Fibroblast of lung (primary cell): ENCODE measurements around the gene TEX13C. TPM values are rescaled to one million over a fixed set of nuclear protein-coding genes. Genes with fewer than 3 reads are reported as not detected.

Source experiments
- DNase-seq, 2 donors: peaks; one replicate each; pipeline versions ENCODE4 v3.0.0 to v3.0.0-alpha.2; 2010; ENCODE audit warnings: low read depth in 2 of 2
- H2AFZ ChIP-seq: 2 replicates; pipeline ENCODE4 v1.5.1; 2012; ENCODE audit warnings: low read length, control low read depth, inconsistent platforms
- H3K27ac ChIP-seq: 2 replicates; pipeline ENCODE4 v1.5.1; 2011; ENCODE audit warnings: low read length, control low read depth; ENCODE audit not compliant: insufficient read depth
- H3K27me3 ChIP-seq: 2 replicates; pipeline ENCODE4 v1.5.1; 2011; ENCODE audit warnings: mild to moderate bottlenecking, low read length; ENCODE audit not compliant: control insufficient read depth, insufficient read depth
- H3K36me3 ChIP-seq: 2 replicates; pipeline ENCODE4 v1.5.1; 2011; ENCODE audit warnings: low read length; ENCODE audit not compliant: control insufficient read depth, insufficient read depth
- H3K4me1 ChIP-seq: 2 replicates; pipeline ENCODE4 v1.5.1; 2011; ENCODE audit warnings: low read length; ENCODE audit not compliant: control insufficient read depth, insufficient read depth; ENCODE audit errors: extremely low read depth
- H3K4me2 ChIP-seq: 2 replicates; pipeline ENCODE4 v1.5.1; 2011; ENCODE audit warnings: low read length, control low read depth; ENCODE audit not compliant: insufficient read depth; ENCODE audit errors: extremely low read depth
- H3K4me3 ChIP-seq, 4 experiments: fragments of 200-600 bp in 1 of 4; sonication (generic) in 1 of 4; replicated peaks in 1 of 4; 2 replicates each; pipeline ENCODE4 v1.5.1; 2011 to 2016; ENCODE audit warnings: low read length in 4 of 4, low read depth in 3 of 4, mild to moderate bottlenecking in 3 of 4, control low read depth in 2 of 4, inconsistent platforms in 1 of 4, mixed read lengths in 1 of 4; ENCODE audit not compliant: insufficient read depth in 1 of 4; ENCODE audit errors: control extremely low read depth in 1 of 4
- H3K79me2 ChIP-seq: 2 replicates; pipeline ENCODE4 v1.5.1; 2012; ENCODE audit warnings: mild to moderate bottlenecking, low read length, inconsistent platforms; ENCODE audit not compliant: control insufficient read depth, insufficient read depth
- H3K9ac ChIP-seq: 2 replicates; pipeline ENCODE4 v1.5.1; 2011; ENCODE audit warnings: mild to moderate bottlenecking, low read length, control low read depth; ENCODE audit not compliant: insufficient read depth
- H3K9me3 ChIP-seq: 2 replicates; pipeline ENCODE4 v1.5.1; 2012; ENCODE audit warnings: low read depth, low read length; ENCODE audit not compliant: control insufficient read depth, insufficient read depth
- H4K20me1 ChIP-seq: 2 replicates; pipeline ENCODE4 v1.5.1; 2011; ENCODE audit warnings: low read length; ENCODE audit not compliant: control insufficient read depth, insufficient read depth; ENCODE audit errors: extremely low read depth
- CTCF ChIP-seq, 2 donors: IDR thresholded peaks in 1 of 2; conservative IDR thresholded peaks in 1 of 2; 1 replicate in 1 of 2; 2 replicates in 1 of 2; pipeline ENCODE4 v1.5.1; 2011 to 2012; ENCODE audit warnings: low read length in 2 of 2, control low read depth in 1 of 2, inconsistent platforms in 1 of 2, low read depth in 1 of 2, mild to moderate bottlenecking in 1 of 2
- EZH2 ChIP-seq: IDR thresholded peaks from 2 replicates; pipeline ENCODE4 v1.5.1; 2012; ENCODE audit warnings: low read length, control low read depth, mild to moderate bottlenecking; ENCODE audit errors: missing control alignments
- polyA plus RNA-seq, 2 donors: library from polyadenylated mRNA; depleted of rRNA in 1 of 2; stranded (reverse) in 1 of 2; unstranded in 1 of 2; fragments of >200 nt; gene quantifications; 2 replicates each; pipeline ENCODE4 v1.2.1, GENCODE V29; 2011 to 2012; ENCODE audit warnings: missing spikeins in 1 of 2
- total RNA-seq: library from RNA; depleted of rRNA; stranded (reverse); fragments of >200 nt; gene quantifications from 2 replicates; pipeline ENCODE4 v1.2.1, GENCODE V29; 2014

Gene TEX13C
- total and polyA plus RNA-seq, 2 donors (not counting 1 experiment from before 2014, with no cell fraction given): not detected

- Histone ChIP-seq H3K9ac (no peak overlapping the region), H2AFZ (no peak overlapping the region), H3K4me1 (no peaks in the 10 kb centered on the region), H3K27me3 (no peaks in the 10 kb centered on the region), H3K79me2 (no peaks in the 10 kb centered on the region), H4K20me1 (no peaks in the 10 kb centered on the region), H3K4me3 (no peak overlapping the region), H3K4me2 (no peak overlapping the region), H3K9me3 (no peaks in the 10 kb centered on the region), H3K27ac (no peak overlapping the region), H3K36me3 (no peaks in the 10 kb centered on the region)
- no peak for TF ChIP-seq CTCF (conservative IDR thresholded peaks at IDR 0.05 in 1 of 2, IDR thresholded peaks at IDR 0.05 in 1 of 2; ENCODE audit: low read depth in 1 of 2, low read length in 2 of 2)
- no peak for TF ChIP-seq EZH2
- no peak for DNase-seq
These were observed 13.9 kb downstream of the TEX13C start for GRCh38 chrX:125333583-125333982.

DNA sequence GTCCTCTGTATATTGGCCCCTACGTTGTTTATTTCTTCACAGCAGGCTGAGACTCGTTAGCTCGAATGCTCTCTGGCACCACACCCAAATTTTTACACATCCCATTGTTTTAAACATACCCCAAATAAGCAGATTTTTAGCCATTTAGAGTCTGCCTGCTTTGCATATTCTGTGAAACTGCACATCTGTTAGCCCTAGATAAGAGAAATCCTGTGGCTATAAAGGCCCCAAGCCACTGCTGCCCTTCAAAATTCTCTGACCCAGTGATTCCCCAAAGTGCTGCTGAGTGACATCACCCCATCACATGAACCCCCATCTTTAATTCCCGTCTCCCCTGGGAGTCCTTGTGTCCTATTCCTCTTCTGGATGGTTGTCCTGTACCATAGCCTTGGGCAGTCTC is 20.8 kb downstream of the TEX13C start:
- Histone ChIP-seq H3K79me2 (no peaks in the 10 kb centered on the region), H3K4me3 (no peak overlapping the region), H3K9me3 (no peaks in the 10 kb centered on the region), H3K4me1 (no peaks in the 10 kb centered on the region), H3K4me2 (no peak overlapping the region), H4K20me1 (no peaks in the 10 kb centered on the region), H3K27ac (no peak overlapping the region), H3K27me3 (no peaks in the 10 kb centered on the region), H2AFZ (no peak overlapping the region), H3K36me3 (no peaks in the 10 kb centered on the region), H3K9ac (no peak overlapping the region)
- DNase-seq: no peak
- TF ChIP-seq CTCF (conservative IDR thresholded peaks at IDR 0.05 in 1 of 2, IDR thresholded peaks at IDR 0.05 in 1 of 2; ENCODE audit: low read depth in 1 of 2, low read length in 2 of 2): no peak
- TF ChIP-seq EZH2: no peak

- Histone ChIP-seq H2AFZ (no peak overlapping the region), H3K4me1 (no peaks in the 10 kb centered on the region), H3K9ac (no peak overlapping the region), H4K20me1 (no peaks in the 10 kb centered on the region), H3K27me3 (no peaks in the 10 kb centered on the region), H3K9me3 (no peaks in the 10 kb centered on the region), H3K27ac (no peak overlapping the region), H3K4me3 (no peak overlapping the region), H3K4me2 (no peak overlapping the region), H3K36me3 (no peaks in the 10 kb centered on the region), H3K79me2 (no peaks in the 10 kb centered on the region)
- DNase-seq: no peak
- TF ChIP-seq CTCF (conservative IDR thresholded peaks at IDR 0.05 in 1 of 2, IDR thresholded peaks at IDR 0.05 in 1 of 2; ENCODE audit: low read depth in 1 of 2, low read length in 2 of 2): no peak
- no peak for TF ChIP-seq EZH2
These were observed 54.5 kb downstream of the TEX13C start for GRCh38 chrX:125374169-125374568.
